Liver (tissue), 9 donors: Measurements from ENCODE around the gene MBD4. TPM values are rescaled to one million over a fixed set of nuclear protein-coding genes. Genes with fewer than 3 reads are reported as not detected.

Experiments used
- DNase-seq: peaks from one replicate; pipeline ENCODE4 v3.0.0-alpha.2; 2017; ENCODE audit warnings: low spot score
- H3K27ac ChIP-seq, 2 donors: one replicate each; pipeline ENCODE4 v1.7.0; 2013; ENCODE audit warnings: inconsistent platforms in 2 of 2, low read length in 2 of 2, control low read depth in 1 of 2, low read depth in 1 of 2, mild to moderate bottlenecking in 1 of 2
- H3K27me3 ChIP-seq, 4 donors: one replicate each; pipeline versions ENCODE4 v1.6.1 to v1.7.0; 2013; ENCODE audit warnings: low read length in 3 of 4, inconsistent platforms in 1 of 4, mild to moderate bottlenecking in 1 of 4, moderate library complexity in 1 of 4; ENCODE audit not compliant: control insufficient read depth in 4 of 4, insufficient read depth in 4 of 4
- H3K36me3 ChIP-seq, 4 donors: one replicate each; pipeline versions ENCODE4 v1.6.1 to v1.7.0; 2013; ENCODE audit warnings: low read length in 3 of 4, mild to moderate bottlenecking in 3 of 4, low read depth in 1 of 4, moderate library complexity in 1 of 4; ENCODE audit not compliant: control insufficient read depth in 4 of 4, insufficient read depth in 3 of 4
- H3K4me1 ChIP-seq, 4 donors: one replicate each; pipeline versions ENCODE4 v1.6.1 to v1.7.0; 2013; ENCODE audit warnings: low read length in 3 of 4, mild to moderate bottlenecking in 3 of 4, moderate library complexity in 1 of 4; ENCODE audit not compliant: control insufficient read depth in 4 of 4, insufficient read depth in 4 of 4
- H3K4me3 ChIP-seq, 3 donors: one replicate each; pipeline versions ENCODE4 v1.6.1 to v1.7.0; 2013; ENCODE audit warnings: low read length in 3 of 3, control low read depth in 1 of 3, low read depth in 1 of 3, mild to moderate bottlenecking in 1 of 3
- H3K9ac ChIP-seq, 2 donors: one replicate each; pipeline ENCODE4 v1.7.0; 2013; ENCODE audit warnings: low read length in 2 of 2, mild to moderate bottlenecking in 2 of 2, moderate library complexity in 2 of 2, control low read depth in 1 of 2, low read depth in 1 of 2
- H3K9me3 ChIP-seq, 4 donors: one replicate each; pipeline versions ENCODE4 v1.6.1 to v1.7.0; 2013; ENCODE audit warnings: low read length in 3 of 4; ENCODE audit not compliant: control insufficient read depth in 4 of 4
- ATF3 ChIP-seq: IDR thresholded peaks from 2 replicates; pipeline ENCODE4 v1.6.1; 2016; ENCODE audit warnings: antibody characterized with exemption
- CTCF ChIP-seq: fragments of 150-350 bp; IDR thresholded peaks from 2 replicates; pipeline ENCODE4 v1.5.1; 2017; ENCODE audit warnings: improper control_type of control experiment, low read depth, low read length; ENCODE audit not compliant: missing input control
- EGR1 ChIP-seq, 2 donors: IDR thresholded peaks; 2 replicates each; pipeline ENCODE4 v1.6.1; 2016 to 2018; ENCODE audit warnings: antibody characterized with exemption in 2 of 2, low read depth in 2 of 2
- FOXA1 ChIP-seq: IDR thresholded peaks from 2 replicates; pipeline ENCODE4 v1.6.1; 2016; ENCODE audit warnings: antibody characterized with exemption
- FOXA2 ChIP-seq: IDR thresholded peaks from 2 replicates; pipeline ENCODE4 v1.6.1; 2016; ENCODE audit warnings: antibody characterized with exemption
- GABPA ChIP-seq, 2 donors: IDR thresholded peaks in 1 of 2; conservative IDR thresholded peaks in 1 of 2; 2 replicates each; pipeline ENCODE4 v1.6.1; 2016; ENCODE audit warnings: antibody characterized with exemption in 2 of 2, mild to moderate bottlenecking in 1 of 2, moderate library complexity in 1 of 2
- HNF4A ChIP-seq, 2 donors: conservative IDR thresholded peaks; 2 replicates each; pipeline ENCODE4 v1.6.1; 2016; ENCODE audit warnings: antibody characterized with exemption in 2 of 2, mild to moderate bottlenecking in 2 of 2
- HNF4G ChIP-seq: IDR thresholded peaks from 2 replicates; pipeline ENCODE4 v1.6.1; 2016; ENCODE audit warnings: antibody characterized with exemption
- JUND ChIP-seq, 2 donors: IDR thresholded peaks; 2 replicates each; pipeline ENCODE4 v1.6.1; 2016; ENCODE audit warnings: antibody characterized with exemption in 2 of 2
- MAX ChIP-seq: IDR thresholded peaks from 2 replicates; pipeline ENCODE4 v1.6.1; 2016; ENCODE audit warnings: antibody characterized with exemption
- NR2F2 ChIP-seq: IDR thresholded peaks from 2 replicates; pipeline ENCODE4 v1.6.1; 2016; ENCODE audit warnings: antibody characterized with exemption
- RAD21 ChIP-seq, 2 donors: IDR thresholded peaks; 2 replicates each; pipeline ENCODE4 v1.6.1; 2016; ENCODE audit warnings: antibody characterized with exemption in 2 of 2, mild to moderate bottlenecking in 2 of 2
- REST ChIP-seq: IDR thresholded peaks from 2 replicates; pipeline ENCODE4 v1.6.1; 2016; ENCODE audit warnings: antibody characterized with exemption, mild to moderate bottlenecking
- RXRA ChIP-seq, 2 donors: IDR thresholded peaks; 2 replicates each; pipeline ENCODE4 v1.6.1; 2017 to 2018; ENCODE audit warnings: antibody characterized with exemption in 2 of 2, mild to moderate bottlenecking in 1 of 2
- SP1 ChIP-seq: IDR thresholded peaks from 2 replicates; pipeline ENCODE4 v1.6.1; 2018; ENCODE audit warnings: antibody characterized with exemption, mild to moderate bottlenecking
- TAF1 ChIP-seq: conservative IDR thresholded peaks from 2 replicates; pipeline ENCODE4 v1.6.1; 2016; ENCODE audit warnings: antibody characterized with exemption, mild to moderate bottlenecking
- YY1 ChIP-seq: IDR thresholded peaks from 2 replicates; pipeline ENCODE4 v1.6.1; 2016; ENCODE audit warnings: antibody characterized with exemption, mild to moderate bottlenecking
- ZBTB33 ChIP-seq: IDR thresholded peaks from 2 replicates; pipeline ENCODE4 v1.6.1; 2016; ENCODE audit warnings: antibody characterized with exemption
- WGBS: extraction: QIAGEN DNeasy Blood & Tissue Kit; methylation state at CpG from one replicate; pipeline ENCODE4 v1.1.7; 2013; 5-methylcytosine and 5-hydroxymethylcytosine counted together
- polyA plus RNA-seq, 2 donors: library from polyadenylated mRNA; stranded (reverse) in 1 of 2; unstranded in 1 of 2; fragments of 200-250 nt in 1 of 2; fragments of >200 nt in 1 of 2; fragmentation: Nextera tagmentation in 1 of 2; extraction: Ambion mirVana in 1 of 2; gene quantifications; one replicate each; pipeline versions ENCODE4 v1.2.1 to v1.2.3, GENCODE V29; 2013 to 2015
- total RNA-seq, 2 donors: library from RNA; depleted of rRNA; stranded (reverse); fragments of >200 nt; gene quantifications; one replicate each; pipeline ENCODE4 v1.2.3, GENCODE V29; 2014
- donor health status: healthy.
- donor health status: healthy.
- donor health status: healthy.
- donor health status: healthy.
- donor health status: healthy.

The MBD4 gene
- total and polyA plus RNA-seq, 4 donors = 16.9 to 24.8 (median 17.2) TPM

- 98% methylated on average over 1 of the region's 1 CpG for WGBS
- Histone ChIP-seq H3K9ac (no peak overlapping the region), H3K27me3 (no peaks in the 10 kb centered on the region), H3K36me3 (peaks cover 5 to 17% (median 12%) of the 10 kb centered on the region in 4 donors), H3K4me1 (peaks cover 0 to 7% (median 3%) of the 10 kb centered on the region in 4 donors), H3K4me3 (no peak overlapping the region), H3K27ac (no peak overlapping the region), H3K9me3 (no peaks in the 10 kb centered on the region)
- no peak for TF ChIP-seq REST
- TF ChIP-seq YY1 = no peak
- no peak for TF ChIP-seq MAX
- no peak for TF ChIP-seq ATF3
- TF ChIP-seq TAF1 = no peak
- TF ChIP-seq FOXA1 = no peak
- TF ChIP-seq HNF4A (conservative IDR thresholded peaks at IDR 0.05) = no peak
- no peak for TF ChIP-seq NR2F2
- TF ChIP-seq RXRA (IDR thresholded peaks at IDR 0.05) = no peak
- TF ChIP-seq JUND (IDR thresholded peaks at IDR 0.05) = no peak
- no peak for TF ChIP-seq RAD21 (IDR thresholded peaks at IDR 0.05)
- no peak for TF ChIP-seq EGR1 (IDR thresholded peaks at IDR 0.05; ENCODE audit: low read depth in 2 of 2)
- no peak for TF ChIP-seq CTCF
- no peak for TF ChIP-seq FOXA2
- no peak for TF ChIP-seq SP1
- no peak for TF ChIP-seq GABPA (IDR thresholded peaks at IDR 0.05 in 1 of 2, conservative IDR thresholded peaks at IDR 0.05 in 1 of 2)
- TF ChIP-seq ZBTB33 = no peak
- TF ChIP-seq HNF4G = no peak
- no peak for DNase-seq
Measured at GRCh38 chr3:129482721-129483120, 43.0 kb upstream of the MBD4 start.
